Kidney capillary endothelial cell (primary cell): ENCODE data around the gene XPO6.

Experiments
- DNase-seq: peaks from one replicate; pipeline ENCODE4 v3.0.0-alpha.2; 2018; ENCODE audit warnings: low spot score

Gene XPO6

DNA sequence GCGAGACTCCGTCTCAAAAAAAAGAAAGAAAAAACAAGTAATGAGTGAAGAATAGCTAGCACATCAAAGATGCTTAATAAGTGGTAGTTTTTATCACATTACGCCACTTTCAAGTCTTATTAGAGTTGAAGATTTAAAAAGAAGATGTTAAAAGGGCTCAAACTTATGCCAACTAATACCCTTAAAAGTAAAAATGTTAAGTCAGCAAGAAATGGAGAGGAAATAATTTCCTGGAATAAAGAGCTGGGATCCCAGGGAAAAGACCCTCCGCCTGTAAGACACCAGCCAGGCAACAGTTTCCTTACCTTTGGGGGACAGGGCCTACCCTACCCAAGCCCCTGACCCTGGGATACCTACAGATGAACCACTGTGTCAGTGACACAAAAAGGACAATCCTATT is 3.6 kb downstream of the XPO6 start:
- no peak for DNase-seq

- DNase-seq = no peak
Measured at GRCh38 chr16:28207399-28207798, 4.4 kb downstream of the XPO6 start.

GRCh38 chr16:28205974-28206373 is 5.8 kb downstream of the XPO6 start:
- DNase-seq = no peak

- DNase-seq = no peak
Measured at GRCh38 chr16:28205117-28205899, 6.5 kb downstream of the XPO6 start.

DNA sequence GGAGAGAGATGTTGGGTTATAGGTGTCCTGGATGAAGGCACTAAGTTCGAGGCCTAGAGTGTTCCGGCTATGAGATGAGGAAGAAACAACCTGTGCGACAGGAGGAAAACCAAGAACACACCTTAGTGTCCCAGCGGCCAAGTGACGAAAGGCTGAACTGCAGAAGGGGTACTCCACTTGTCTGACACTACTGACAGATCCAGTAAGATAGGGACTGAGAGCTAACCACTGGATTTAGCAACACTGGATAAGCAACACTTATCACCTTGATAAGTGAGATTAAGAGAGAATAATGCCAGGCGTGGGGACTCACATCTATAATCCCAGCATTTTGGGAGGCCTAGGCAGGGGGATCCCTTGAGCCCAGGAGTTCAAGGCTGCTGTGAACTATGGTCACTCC is 7.1 kb downstream of the XPO6 start:
- no peak for DNase-seq

DNA sequence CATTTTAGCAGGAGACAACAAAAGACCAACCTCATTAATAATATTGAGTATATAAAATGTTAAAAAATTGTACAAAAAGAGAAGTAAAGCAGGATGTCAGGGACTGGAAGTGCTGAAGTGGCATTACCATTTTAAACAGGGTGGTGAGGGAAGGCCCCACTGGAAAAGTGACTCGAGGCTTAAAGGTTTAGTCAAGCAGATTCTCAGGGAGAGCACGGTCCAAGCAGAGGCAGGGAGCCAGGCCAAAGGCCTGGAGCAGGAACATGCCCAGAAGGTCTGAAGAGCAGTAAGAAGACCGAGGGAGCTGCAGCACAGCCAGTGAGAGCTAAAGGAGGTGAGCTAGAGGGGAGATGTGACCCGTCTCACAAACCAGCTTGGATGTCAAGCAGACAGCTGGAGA is 7.6 kb downstream of the XPO6 start:
- DNase-seq = no peak

DNA sequence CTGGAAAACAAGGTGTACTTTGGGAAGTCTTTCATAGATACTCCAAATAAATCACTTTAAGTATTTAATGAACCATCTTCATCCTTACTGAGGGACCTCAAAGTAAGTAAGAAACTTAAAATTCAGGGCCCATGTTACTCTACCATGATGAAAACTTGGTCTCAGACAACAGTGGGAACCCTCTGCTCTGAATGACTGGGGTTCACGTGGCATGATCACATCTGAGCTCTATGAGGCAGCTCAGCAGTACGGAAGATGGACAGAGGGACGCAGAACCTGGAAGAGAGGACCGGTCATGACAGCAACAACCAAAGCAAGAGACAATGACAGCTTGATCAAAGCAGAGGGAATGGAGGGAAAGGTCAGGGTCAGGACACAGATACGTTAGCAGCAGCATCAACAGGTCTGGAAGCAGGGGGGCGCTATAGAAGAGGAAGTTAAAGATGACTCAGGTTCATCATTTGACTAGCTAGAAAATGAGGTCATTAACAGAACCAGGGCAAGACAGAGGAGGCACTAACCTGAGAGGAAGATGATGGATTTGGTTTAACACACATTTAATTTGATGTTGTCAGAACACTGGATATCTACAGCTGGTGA is 9.5 kb downstream of the XPO6 start:
- DNase-seq = peak; percentile 27

- no peak for DNase-seq
Measured at GRCh38 chr16:28200661-28201060, 11.1 kb downstream of the XPO6 start.

- no peak for DNase-seq
Measured at GRCh38 chr16:28196387-28196987, 15.3 kb downstream of the XPO6 start.

GRCh38 chr16:28195859-28196258 is 15.9 kb downstream of the XPO6 start:
- DNase-seq = no peak

GRCh38 chr16:28193530-28194423 is 18.0 kb downstream of the XPO6 start:
- no peak for DNase-seq

DNA sequence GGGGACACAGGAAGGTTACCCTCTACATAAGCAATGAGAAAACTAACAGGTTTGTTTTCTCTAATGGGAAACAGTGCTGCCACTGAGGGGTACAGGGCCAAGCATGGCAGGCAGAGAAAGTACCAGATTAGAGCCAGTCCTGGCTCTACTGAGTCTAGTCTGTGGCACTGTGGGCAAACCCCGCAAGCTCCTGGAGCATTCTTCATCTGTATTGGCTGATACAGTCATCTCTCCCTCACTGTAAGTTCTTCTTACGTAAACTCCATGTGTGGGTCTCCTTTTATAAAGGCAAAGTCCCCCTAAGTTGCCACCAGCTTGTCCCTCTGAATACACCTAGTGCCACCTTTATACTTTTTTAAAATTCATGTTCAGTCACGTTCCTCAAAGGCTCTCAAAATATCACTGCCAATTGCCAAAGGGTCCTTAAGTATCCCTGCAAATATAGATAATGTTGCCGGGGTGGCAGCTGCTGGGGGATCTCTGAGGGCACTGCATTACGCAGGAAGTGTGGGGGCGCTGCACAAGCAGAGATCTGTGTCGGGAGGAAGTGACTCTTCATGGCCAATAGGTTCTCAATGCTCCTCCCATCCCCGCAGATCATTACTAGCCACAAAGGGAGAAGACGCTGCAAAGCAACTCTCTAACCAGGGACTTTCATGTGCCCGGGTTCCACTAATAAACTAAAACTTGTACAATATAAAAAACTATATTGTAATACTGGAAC is 18.8 kb downstream of the XPO6 start:
- no peak for DNase-seq

DNA sequence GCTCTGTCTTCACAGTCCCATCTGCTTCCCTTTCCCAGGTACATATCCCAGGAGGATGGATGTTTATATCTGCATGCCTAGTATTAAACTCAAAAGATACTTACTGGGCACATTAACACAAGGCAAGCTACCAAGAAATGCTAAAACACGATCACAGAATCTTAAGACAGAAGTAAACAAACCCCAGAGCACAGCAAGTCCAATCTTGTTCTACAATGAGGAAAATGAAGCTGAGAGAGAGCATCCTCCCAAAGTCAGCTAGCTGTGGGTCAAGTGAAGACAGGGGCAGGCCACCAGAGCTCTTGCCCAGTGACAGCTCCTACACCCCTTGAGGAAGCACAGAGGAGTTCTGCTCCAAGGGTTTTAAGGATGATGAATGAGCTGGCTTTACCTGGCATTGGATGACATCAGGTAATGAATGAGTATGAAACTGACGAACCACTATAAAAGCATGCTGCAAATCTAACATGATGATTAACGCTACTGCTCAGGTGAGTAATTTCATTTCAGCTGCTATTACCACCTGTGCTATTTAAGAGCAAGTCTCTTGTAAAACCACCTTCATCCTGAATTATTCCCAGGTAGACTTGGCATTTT is 20.3 kb downstream of the XPO6 start:
- no peak for DNase-seq

GRCh38 chr16:28189245-28189644 is 22.5 kb downstream of the XPO6 start:
- no peak for DNase-seq

GRCh38 chr16:28188085-28188916 is 23.5 kb downstream of the XPO6 start:
- DNase-seq = no peak

- no peak for DNase-seq
Measured at GRCh38 chr16:28187595-28188004, 24.2 kb downstream of the XPO6 start.

DNA sequence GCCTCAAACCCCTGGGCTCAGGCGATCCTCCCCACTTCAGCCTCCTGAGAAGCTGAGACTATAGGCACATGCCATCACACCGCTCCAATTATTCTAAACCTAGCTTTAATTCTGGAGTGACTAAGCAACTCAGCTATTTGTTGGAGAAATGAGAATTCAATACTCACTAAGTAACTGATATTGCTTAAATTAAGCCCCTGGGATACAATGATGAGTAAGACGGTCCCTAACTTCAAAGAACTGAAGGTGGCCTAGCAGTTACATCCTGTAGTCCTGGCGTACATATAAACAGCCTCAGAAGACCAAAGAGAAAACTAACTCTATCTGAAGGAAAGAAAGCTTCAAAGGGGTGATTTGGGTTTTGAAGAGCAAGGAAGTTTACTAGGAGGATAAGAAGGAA is 25.0 kb downstream of the XPO6 start:
- DNase-seq = no peak

DNA sequence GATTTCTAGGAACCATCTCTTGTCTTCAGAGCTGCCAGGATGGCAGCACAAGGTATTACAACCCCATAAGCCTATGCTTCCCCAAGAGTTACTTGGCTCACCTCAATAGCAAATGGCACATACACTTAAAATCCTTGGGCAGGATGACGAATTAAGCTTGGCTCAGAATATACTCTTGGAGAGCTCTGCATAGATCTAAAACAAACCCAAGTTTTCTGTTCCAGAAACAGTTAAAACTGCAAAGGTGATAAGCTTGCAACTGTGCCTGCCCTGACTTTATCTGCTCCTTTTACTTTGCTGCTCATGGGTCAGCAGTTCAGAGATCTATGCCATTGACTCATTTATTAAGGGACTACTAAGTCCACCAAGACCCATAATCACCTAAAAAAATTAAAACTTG is 26.1 kb downstream of the XPO6 start:
- DNase-seq = no peak

DNA sequence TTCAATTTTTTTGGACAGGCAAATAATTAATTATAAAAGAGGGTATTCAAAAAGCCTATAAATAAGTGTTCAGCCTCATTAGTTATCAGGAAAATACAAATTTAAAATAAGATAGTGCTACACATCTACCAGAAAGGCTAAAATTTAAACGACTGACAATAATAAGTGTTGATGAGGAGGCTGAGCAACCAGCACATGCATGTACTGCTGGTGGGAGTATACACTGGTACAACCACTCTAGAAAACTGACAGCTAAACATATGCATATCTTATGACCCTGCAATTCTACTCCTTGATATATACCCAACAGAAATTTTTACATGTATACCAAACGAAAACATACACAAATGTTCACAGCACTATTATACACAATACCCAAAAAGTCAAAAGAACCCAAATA is 27.1 kb downstream of the XPO6 start:
- no peak for DNase-seq

DNA sequence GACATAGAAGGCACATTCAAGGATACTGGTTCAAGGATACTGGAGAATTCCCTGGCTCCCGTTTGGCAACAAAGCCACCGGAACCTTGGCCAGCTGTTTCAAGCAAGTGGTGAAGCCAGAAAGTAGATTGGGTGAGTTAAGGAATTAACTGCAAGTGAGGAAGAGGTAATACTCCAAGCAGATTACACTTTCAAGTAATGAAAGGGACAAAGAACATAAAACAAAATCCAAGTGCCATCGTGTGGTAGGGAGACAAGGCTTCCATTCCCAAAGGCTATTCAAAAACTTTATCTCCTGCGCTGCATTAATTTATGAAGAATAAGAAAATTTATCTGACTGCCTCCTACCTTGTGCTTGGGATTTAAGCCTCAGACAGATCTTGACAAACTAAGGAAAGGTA is 27.8 kb downstream of the XPO6 start:
- no peak for DNase-seq

DNA sequence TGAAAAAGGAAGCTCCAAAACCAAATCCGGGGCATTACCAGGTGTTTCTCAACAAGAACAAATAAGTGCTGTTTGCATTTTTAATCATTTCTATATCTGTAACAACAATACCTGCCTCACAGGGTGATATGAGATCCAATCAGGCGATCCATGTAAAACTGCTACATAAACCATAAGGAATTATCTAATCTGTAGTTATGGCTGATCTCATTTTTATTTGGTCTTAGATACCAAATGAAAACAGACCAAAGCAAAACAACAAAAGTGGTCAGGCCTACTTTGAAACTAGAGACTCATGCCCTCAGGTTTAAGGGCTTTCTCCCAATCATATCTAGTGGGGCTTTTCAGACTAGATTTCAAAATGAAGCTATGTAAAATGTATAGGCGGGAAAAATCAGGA is 28.3 kb downstream of the XPO6 start:
- no peak for DNase-seq
